CD4-positive, alpha-beta T cell treated with Interferon gamma for 1 hour (primary cell): Measurements from ENCODE around the gene NRXN2.
"Not testable (repeated sequence)": the region's sequence is repeated elsewhere in the genome, so short reads cannot be mapped to it uniquely, and the experiment has no call there.

Source experiments
- DNase-seq: peaks from one replicate; pipeline ENCODE4 v3.0.0-alpha.2; 2020

NRXN2 gene

GRCh38 chr11:64582885-64583284 lies 140.1 kb downstream of the NRXN2 start:
- no peak for DNase-seq

- no peak for DNase-seq
These were observed 141.9 kb downstream of the NRXN2 start for GRCh38 chr11:64581057-64581523.

GRCh38 chr11:64580412-64580811 lies 142.6 kb downstream of the NRXN2 start:
- DNase-seq, result no peak

DNA sequence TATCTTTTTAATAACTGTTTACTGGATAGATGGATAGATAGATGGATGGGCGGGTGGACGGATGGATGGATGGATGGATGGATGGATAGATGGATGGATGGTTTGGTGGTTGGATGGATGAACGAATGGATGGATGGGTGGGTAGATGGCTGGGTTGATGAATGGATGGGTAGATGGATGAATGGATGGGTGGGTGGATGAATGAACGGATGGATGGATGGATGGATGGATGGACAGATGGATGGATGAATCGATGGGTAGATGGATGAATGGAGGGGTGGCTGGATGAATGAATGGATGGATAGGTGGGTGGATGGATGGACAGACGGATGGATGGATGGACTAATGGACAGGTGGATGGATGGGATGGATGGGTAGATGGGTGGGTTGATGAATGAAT lies 145.8 kb downstream of the NRXN2 start:
- DNase-seq, result no peak

DNA sequence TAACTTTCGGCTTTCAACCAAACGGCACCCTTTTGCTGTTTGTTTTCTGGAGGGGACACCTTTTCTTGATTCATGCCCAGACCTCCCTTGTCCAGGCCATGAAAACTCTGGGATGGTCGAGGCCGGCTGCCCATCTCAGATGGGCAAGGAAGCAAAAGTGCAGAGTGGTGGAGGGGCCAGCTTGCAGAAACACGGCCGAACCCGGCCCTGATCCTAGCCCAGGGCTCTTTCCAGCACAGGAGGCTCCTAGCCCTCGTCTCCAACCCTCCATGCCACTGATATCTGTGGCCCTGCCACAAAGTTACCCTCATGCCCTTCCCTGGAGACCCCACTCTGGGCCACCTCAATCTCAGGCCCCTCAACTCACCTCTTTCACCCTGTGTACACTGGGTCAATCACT lies 150.9 kb downstream of the NRXN2 start:
- DNase-seq, result no peak

DNA sequence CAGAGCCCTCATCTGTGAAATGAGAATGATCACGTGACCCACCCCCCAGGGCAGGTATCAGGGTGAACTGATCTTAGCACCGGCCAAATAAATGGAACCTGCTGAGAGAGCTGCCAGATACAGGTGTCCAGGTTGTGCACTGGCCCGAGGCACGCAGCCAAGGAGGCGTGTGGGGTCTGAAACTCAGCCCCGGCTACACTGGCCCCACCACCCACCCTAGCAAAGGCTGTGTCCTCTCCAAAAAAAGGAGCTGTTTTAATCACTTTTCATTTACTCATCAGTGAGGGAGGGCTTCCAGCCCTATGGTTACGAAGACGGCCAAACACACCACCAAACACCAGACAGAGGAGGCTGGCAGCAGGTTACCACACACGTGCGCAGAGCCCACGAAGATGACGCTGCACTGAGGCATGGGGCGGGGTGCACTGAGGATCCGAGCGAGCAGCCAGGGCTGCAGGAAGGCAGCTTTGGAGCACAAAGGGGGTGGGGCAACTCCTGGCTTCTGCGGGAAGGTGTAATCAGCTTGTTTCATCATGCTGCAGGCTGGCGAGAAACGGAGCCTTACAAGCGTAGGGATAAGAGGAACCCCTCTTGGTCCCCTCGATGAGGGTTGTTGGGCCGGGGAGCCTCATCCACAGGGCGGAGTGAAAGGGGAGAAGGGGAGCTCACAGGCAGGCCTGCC lies 151.4 kb downstream of the NRXN2 start:
- DNase-seq, result no peak

GRCh38 chr11:64571050-64571409 lies 152.0 kb downstream of the NRXN2 start:
- DNase-seq, result no peak

DNA sequence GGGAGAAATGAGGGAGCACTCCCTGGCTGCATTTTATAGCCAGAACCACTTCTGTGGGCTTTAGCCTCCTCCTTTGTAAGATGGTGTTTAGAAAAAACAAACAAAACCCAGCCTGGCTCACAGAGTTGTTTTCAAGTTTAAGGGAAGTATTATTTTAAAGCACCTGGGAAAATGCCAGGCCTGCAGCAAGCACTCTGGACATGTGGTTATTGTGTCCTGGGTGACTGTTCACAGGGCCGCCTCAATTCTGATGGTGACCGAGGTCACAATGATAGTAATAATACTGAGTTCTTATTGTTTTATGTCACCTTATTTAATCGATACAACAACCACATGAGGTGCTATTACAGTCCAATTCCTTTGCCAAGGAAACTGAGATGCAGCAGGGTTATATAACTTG lies 152.7 kb downstream of the NRXN2 start:
- DNase-seq, result no peak

GRCh38 chr11:64569300-64569970 lies 153.6 kb downstream of the NRXN2 start:
- no peak for DNase-seq

DNA sequence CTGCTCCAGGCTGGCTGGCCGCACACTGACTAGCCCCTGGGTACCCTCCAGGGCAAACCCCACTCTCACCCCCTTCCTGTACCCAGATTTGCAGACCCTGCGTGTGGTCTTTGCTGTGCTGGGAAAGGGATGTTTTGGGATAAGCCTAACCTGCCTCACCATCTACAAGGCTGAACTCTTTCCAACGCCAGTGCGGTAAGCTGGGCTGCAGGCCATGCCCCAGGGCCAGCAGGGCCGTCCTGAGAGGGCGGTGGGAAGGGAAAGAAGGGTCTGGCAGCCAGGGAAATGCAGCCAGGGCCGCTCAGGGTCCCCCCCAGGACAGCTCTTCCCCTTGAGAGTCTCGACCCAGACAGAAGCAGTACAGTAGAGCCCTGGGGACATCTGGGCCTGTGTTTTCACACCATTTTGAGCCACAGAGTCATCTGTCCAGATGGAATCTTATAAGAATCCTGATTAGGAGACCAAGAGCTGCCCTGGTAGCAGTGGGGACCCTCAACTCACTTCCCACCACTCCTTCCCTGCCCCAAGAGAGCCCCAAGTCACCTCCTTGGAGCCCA lies 154.3 kb downstream of the NRXN2 start:
- no peak for DNase-seq

DNA sequence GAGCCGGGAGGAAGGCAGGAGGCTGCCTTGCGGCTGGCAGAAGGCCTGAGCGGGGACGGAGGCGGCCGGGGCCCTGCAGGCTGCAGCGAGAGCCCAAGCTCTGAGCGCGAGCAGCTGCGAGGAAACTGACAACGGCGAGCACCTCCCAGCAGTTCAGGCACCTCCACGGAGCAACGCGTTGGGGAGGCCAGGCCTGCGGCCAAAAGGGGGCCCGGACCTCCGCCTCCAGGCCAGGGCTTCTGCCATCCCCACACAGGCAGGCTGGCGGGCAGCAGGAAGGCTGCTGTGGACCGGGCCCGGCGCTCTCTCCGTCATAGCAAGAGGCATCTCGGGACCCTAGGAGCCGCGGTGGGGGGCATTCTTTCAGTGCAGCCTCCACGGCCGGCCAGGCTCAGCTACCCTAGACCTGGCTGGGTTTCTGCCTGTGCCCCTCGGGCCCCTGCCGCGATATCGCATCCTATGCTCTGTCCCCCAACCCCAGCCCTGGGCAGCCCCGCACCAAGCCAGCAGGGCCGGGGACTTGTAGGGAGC lies 154.9 kb downstream of the NRXN2 start:
- no peak for DNase-seq

- DNase-seq, result no peak
These were observed 155.8 kb downstream of the NRXN2 start for GRCh38 chr11:64566915-64567891.

- DNase-seq, result no peak
These were observed 156.7 kb downstream of the NRXN2 start for GRCh38 chr11:64566042-64566914.

- DNase-seq, result no peak
These were observed 157.8 kb downstream of the NRXN2 start for GRCh38 chr11:64564947-64565889.

DNA sequence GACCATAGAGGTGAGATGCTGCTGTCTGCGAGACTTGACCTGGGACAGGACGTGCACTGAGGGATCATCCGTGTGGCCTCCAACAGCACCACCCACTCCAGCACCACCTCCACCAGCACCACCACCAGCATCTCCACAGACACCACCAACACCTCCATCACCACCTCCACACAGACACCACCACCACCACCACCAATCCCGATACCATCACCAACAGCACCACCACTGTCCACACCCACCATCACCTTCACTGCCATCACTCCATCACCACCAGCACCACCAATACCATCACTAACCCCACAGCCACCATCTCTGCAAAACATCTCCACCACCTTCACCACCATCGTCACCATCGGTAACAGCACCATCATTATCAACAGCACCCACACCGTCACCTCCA lies 158.6 kb downstream of the NRXN2 start:
- DNase-seq, result no peak

GRCh38 chr11:64563966-64564365 lies 159.0 kb downstream of the NRXN2 start:
- no peak for DNase-seq

GRCh38 chr11:64562723-64563351 lies 160.2 kb downstream of the NRXN2 start:
- no peak for DNase-seq

DNA sequence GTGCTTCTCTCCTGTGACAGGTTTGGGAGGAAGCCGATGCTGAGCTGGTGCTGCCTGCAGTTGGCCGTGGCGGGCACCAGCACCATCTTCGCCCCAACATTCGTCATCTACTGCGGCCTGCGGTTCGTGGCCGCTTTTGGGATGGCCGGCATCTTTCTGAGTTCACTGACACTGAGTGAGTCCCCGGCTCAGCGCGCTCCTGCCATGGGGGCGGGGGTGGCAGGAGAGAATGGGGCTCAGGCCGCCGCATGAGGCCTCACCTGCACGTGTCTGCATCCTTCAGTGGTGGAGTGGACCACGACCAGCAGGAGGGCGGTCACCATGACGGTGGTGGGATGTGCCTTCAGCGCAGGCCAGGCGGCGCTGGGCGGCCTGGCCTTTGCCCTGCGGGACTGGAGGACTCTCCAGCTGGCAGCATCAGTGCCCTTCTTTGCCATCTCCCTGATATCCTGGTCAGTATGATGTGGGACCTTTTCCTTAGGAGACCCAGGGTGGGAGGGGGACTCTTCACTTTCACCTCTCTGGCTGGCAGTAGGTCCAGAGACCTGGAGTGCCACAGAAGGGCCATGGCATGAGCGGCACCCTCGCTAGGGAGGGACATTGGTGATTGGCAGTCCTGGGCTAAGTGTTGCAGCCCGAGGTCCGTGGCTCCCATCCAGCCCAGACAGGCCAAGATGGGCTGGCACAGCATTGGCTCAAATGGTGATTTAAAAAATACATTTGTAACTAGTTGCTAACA lies 160.8 kb downstream of the NRXN2 start:
- no peak for DNase-seq

- not testable (repeated sequence) for DNase-seq
These were observed 161.6 kb downstream of the NRXN2 start for GRCh38 chr11:64561429-64561828.
